Smooth muscle cell (in vitro differentiated cells): ENCODE measurements around the gene CDC42BPB. TPM values are rescaled to one million over a fixed set of nuclear protein-coding genes. Genes with fewer than 3 reads are reported as not detected.
A peak's percentile ranks its signal among the peaks of the same experiment; 100 is the strongest.

Experiments used
- DNase-seq: peaks from one replicate; lab custom pipeline; 2025; ENCODE audit not compliant: unreplicated experiment; lab: John Stamatoyannopoulos, UW
- H2AFZ ChIP-seq: fragments of 200-600 bp; sonication (generic); 2 replicates; pipeline ENCODE4 v1.6.0; 2016; ENCODE audit warnings: antibody characterized with exemption, low read depth, mild to moderate bottlenecking
- H3F3A ChIP-seq: fragments of 200-600 bp; sonication (generic); 2 replicates; pipeline ENCODE4 v1.6.0; 2017; ENCODE audit warnings: antibody characterized with exemption, low read depth
- H3K27ac ChIP-seq: fragments of 200-600 bp; sonication (generic); 2 replicates; pipeline ENCODE4 v1.5.1; 2016; ENCODE audit warnings: low read depth, mild to moderate bottlenecking
- H3K27me3 ChIP-seq: fragments of 200-600 bp; sonication (generic); 2 replicates; pipeline ENCODE4 v1.6.1; 2016; ENCODE audit warnings: low read depth, mild to moderate bottlenecking
- H3K36me3 ChIP-seq: fragments of 200-600 bp; sonication (generic); 2 replicates; pipeline ENCODE4 v1.5.1; 2016; ENCODE audit warnings: low read depth
- H3K4me1 ChIP-seq: fragments of 200-600 bp; sonication (generic); 2 replicates; pipeline ENCODE4 v1.5.1; 2016; ENCODE audit warnings: low read depth
- H3K4me2 ChIP-seq: fragments of 200-600 bp; sonication (generic); 2 replicates; pipeline ENCODE4 v1.6.0; 2016; ENCODE audit warnings: mild to moderate bottlenecking
- H3K4me3 ChIP-seq: fragments of 200-600 bp; sonication (generic); 2 replicates; pipeline ENCODE4 v1.5.1; 2016; ENCODE audit warnings: mild to moderate bottlenecking
- H3K79me2 ChIP-seq: fragments of 200-600 bp; sonication (generic); 2 replicates; pipeline ENCODE4 v1.6.0; 2016; ENCODE audit warnings: low read depth, mild to moderate bottlenecking
- H3K9ac ChIP-seq: fragments of 200-600 bp; sonication (generic); 2 replicates; pipeline ENCODE4 v1.6.0; 2016; ENCODE audit warnings: low read depth
- H3K9me3 ChIP-seq: fragments of 200-600 bp; sonication (generic); replicated peaks from 2 replicates; pipeline ENCODE4 v1.5.1; 2016; ENCODE audit warnings: low read depth
- H4K20me1 ChIP-seq: fragments of 200-600 bp; sonication (generic); 2 replicates; pipeline ENCODE4 v1.6.0; 2016; ENCODE audit warnings: low read depth
- CTCF ChIP-seq: fragments of 200-600 bp; sonication (generic); IDR thresholded peaks from 2 replicates; pipeline ENCODE4 v1.5.1; 2017; ENCODE audit warnings: borderline replicate concordance, mild to moderate bottlenecking, antibody characterized with exemption; ENCODE audit not compliant: insufficient read depth, poor library complexity, severe bottlenecking
- WGBS: methylation state at CpG from one replicate; pipeline ENCODE4 v1.1.7; 2016; ENCODE audit warnings: low lambda C conversion rate; 5-methylcytosine and 5-hydroxymethylcytosine counted together
- polyA plus RNA-seq: library from polyadenylated mRNA; unstranded; fragments of >200 nt; fragmentation: Nextera tagmentation; extraction: Ambion mirVana; gene quantifications from 2 replicates; pipeline ENCODE4 v1.2.1, GENCODE V29; 2016
- total RNA-seq: library from RNA; depleted of rRNA; stranded (reverse); fragments of >200 nt; gene quantifications from 2 replicates; pipeline ENCODE4 v1.2.3, GENCODE V29; 2014

The CDC42BPB gene
- total and polyA plus RNA-seq, 2 experiments from 2014 or later, result 11.3 to 71.2 TPM

- H3K27me3 ChIP-seq, result no peaks in the 10 kb centered on the region
- no peak for TF ChIP-seq CTCF
- H3K4me3 ChIP-seq, result no peak overlapping the region
- H3K36me3 ChIP-seq, result no peaks in the 10 kb centered on the region
- peaks cover 12% of the 10 kb centered on the region for H3F3A ChIP-seq
- no peaks in the 10 kb centered on the region for H3K9me3 ChIP-seq
- no peak for DNase-seq
- 98% methylated on average over 9 of the region's 9 CpGs for WGBS
- H4K20me1 ChIP-seq, result peaks cover 80% of the 10 kb centered on the region
- H3K27ac ChIP-seq, result no peak overlapping the region
- no peak overlapping the region for H3K9ac ChIP-seq
- no peak overlapping the region for H3K4me2 ChIP-seq
- H2AFZ ChIP-seq, result no peak overlapping the region
- peaks cover 100% of the 10 kb centered on the region for H3K79me2 ChIP-seq
- H3K4me1 ChIP-seq, result peaks cover under 1% of the 10 kb centered on the region
Measured at GRCh38 chr14:103029936-103030335, 27.4 kb downstream of the CDC42BPB start.

DNA sequence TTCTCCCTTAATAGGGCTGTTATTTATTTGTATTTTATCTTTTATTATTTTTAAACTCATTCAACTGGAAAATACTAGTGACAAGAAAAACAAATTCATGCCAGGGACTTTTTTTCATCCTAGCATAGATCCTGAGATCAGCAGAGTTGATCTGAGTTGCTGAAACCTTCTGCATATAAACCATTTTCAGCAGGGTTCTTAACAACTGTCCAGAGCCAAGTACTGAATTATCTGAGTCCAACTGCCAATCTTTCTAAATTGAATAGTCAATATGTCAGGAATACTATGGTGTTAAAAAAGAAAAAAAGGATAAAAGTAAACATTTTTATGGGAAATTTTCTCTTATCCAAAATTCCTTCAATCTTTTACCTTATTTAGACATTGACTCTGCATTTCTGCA, 28.6 kb downstream of the CDC42BPB start:
- Histone ChIP-seq H3K4me3 (no peak overlapping the region), H3K4me1 (peaks cover 7% of the 10 kb centered on the region), H3K36me3 (no peaks in the 10 kb centered on the region), H2AFZ (no peak overlapping the region), H3K4me2 (no peak overlapping the region), H3K27me3 (no peaks in the 10 kb centered on the region), H3K9ac (no peak overlapping the region), H4K20me1 (peaks cover 68% of the 10 kb centered on the region), H3K79me2 (peaks cover 94% of the 10 kb centered on the region), H3K27ac (no peak overlapping the region), H3F3A (peaks cover 24% of the 10 kb centered on the region), H3K9me3 (no peaks in the 10 kb centered on the region)
- no peak for DNase-seq
- no peak for TF ChIP-seq CTCF

DNA sequence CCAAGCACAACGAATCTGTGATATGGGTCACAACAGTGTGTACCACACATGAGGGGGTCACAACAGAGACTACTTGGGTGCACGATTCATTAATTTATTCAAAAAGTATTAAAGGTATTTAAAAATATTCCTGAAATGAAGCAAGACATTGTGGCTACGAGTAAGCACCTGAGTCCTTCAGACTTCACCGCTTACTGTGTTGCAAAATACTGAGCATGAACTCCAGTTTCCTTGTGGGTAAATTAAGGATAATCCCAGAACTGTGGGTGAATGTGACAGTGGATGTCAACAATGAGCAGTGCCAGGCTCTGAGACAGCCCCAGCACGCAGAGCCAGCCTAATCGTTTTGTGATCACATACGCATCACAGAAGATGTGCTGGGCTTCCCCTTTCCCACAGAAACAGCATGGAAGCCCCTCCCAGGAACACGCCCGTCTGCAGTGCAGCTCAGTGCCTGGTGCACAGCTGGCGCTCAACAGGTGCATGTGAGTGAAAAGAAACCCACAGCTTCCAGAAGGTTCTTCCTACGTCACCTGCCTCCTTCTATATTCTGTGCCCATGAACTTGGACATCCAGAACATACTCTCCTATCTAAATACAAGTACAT, 29.1 kb downstream of the CDC42BPB start:
- Histone ChIP-seq H3K4me3 (no peak overlapping the region), H3K4me2 (no peak overlapping the region), H3K27ac (no peak overlapping the region), H2AFZ (no peak overlapping the region), H4K20me1 (peaks cover 65% of the 10 kb centered on the region), H3F3A (peaks cover 27% of the 10 kb centered on the region), H3K27me3 (no peaks in the 10 kb centered on the region), H3K79me2 (peaks cover 94% of the 10 kb centered on the region), H3K36me3 (no peaks in the 10 kb centered on the region), H3K9ac (no peak overlapping the region), H3K9me3 (no peaks in the 10 kb centered on the region), H3K4me1 (peaks cover 12% of the 10 kb centered on the region)
- no peak for DNase-seq
- no peak for TF ChIP-seq CTCF
- WGBS, result 87% methylated on average over 11 of the region's 11 CpGs

DNA sequence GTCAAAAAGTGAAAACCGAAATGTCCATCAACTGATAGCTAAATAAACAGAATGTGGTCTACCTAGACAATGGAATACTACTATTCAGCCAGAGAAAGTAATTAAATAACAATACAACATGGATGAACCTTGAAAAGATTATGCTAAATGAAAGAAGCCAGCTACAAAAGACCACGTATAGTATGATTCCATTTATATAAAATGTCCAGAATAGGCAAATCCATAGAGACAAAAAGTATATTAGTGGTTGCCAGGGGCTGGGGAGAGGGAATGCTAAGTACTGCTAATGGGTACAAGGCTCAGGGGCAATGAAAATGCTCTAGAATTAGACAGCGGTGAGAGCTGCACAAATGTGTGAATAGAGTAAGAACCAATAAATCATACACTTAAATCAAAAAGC, 29.9 kb downstream of the CDC42BPB start:
- Histone ChIP-seq H2AFZ (no peak overlapping the region), H4K20me1 (peaks cover 65% of the 10 kb centered on the region), H3K4me2 (no peak overlapping the region), H3K4me3 (no peak overlapping the region), H3F3A (peaks cover 31% of the 10 kb centered on the region), H3K4me1 (peaks cover 17% of the 10 kb centered on the region), H3K9ac (no peak overlapping the region), H3K79me2 (peaks cover 94% of the 10 kb centered on the region), H3K27me3 (no peaks in the 10 kb centered on the region), H3K36me3 (no peaks in the 10 kb centered on the region), H3K27ac (peak overlapping the region; percentile 96), H3K9me3 (no peaks in the 10 kb centered on the region)
- TF ChIP-seq CTCF, result no peak
- over 99% methylated on average over 3 of the region's 3 CpGs for WGBS
- no peak for DNase-seq
